Gastroesophageal sphincter (tissue), 4 donors: Measurements from ENCODE around the gene ZDHHC23. TPM values are rescaled to one million over a fixed set of nuclear protein-coding genes. Genes with fewer than 3 reads are reported as not detected.

Experiments used
- ATAC-seq: fragments of 150-250 bp; one replicate; pipeline ENCODE4 v1.9.1; 2016; ENCODE audit warnings: mild to moderate bottlenecking, moderate library complexity
- H3K27ac ChIP-seq, 4 donors: fragments of 200-600 bp; sonication (generic) in 3 of 4; 1 replicate in 3 of 4; 2 replicates in 1 of 4; pipeline ENCODE4 v1.5.1; 2016 to 2019
- H3K27me3 ChIP-seq: fragments of 200-600 bp; sonication (generic); one replicate; pipeline ENCODE4 v1.5.1; 2019
- H3K36me3 ChIP-seq, 2 donors: fragments of 200-600 bp; sonication (generic); one replicate each; pipeline ENCODE4 v1.5.1; 2019; ENCODE audit warnings: control low read depth in 1 of 2
- H3K4me1 ChIP-seq, 3 donors: fragments of 200-600 bp; sonication (generic); 1 replicate in 2 of 3; 2 replicates in 1 of 3; pipeline ENCODE4 v1.5.1; 2016 to 2019; ENCODE audit warnings: control low read depth in 2 of 3
- H3K4me3 ChIP-seq, 2 donors: fragments of 200-600 bp; sonication (generic); one replicate each; pipeline ENCODE4 v1.5.1; 2019; ENCODE audit warnings: mild to moderate bottlenecking in 1 of 2, moderate library complexity in 1 of 2
- H3K9me3 ChIP-seq, 3 donors: fragments of 200-600 bp; sonication (generic); one replicate each; pipeline ENCODE4 v1.5.1; 2017 to 2019; ENCODE audit warnings: control low read depth in 2 of 3
- CTCF ChIP-seq, 4 experiments: fragments of 200-600 bp in 2 of 4; fragments of 450-650 bp in 2 of 4; sonication (generic) in 1 of 4; IDR thresholded peaks; one replicate each; pipeline ENCODE4 v1.5.1; 2017 to 2019; ENCODE audit warnings: antibody characterized with exemption in 4 of 4, mild to moderate bottlenecking in 2 of 4, moderate library complexity in 2 of 4
- EP300 ChIP-seq: sonication (generic); formaldehyde crosslinking; IDR thresholded peaks from one replicate; pipeline ENCODE4 v1.6.1; 2017; ENCODE audit warnings: antibody characterized with exemption, mild to moderate bottlenecking
- POLR2A ChIP-seq, 2 donors: fragments of 450-650 bp; IDR thresholded peaks; one replicate each; pipeline ENCODE4 v1.6.1; 2017; ENCODE audit warnings: antibody characterized with exemption in 2 of 2, mild to moderate bottlenecking in 2 of 2, moderate library complexity in 1 of 2
- POLR2AphosphoS5 ChIP-seq: sonication (generic); formaldehyde crosslinking; IDR thresholded peaks from one replicate; pipeline ENCODE4 v1.6.1; 2017; ENCODE audit warnings: antibody characterized with exemption
- WGBS, 2 donors: methylation state at CpG; one replicate each; pipeline ENCODE4 v1.1.5; 2018; ENCODE audit warnings: low coverage in 1 of 2; 5-methylcytosine and 5-hydroxymethylcytosine counted together
- total RNA-seq, 4 donors: library from RNA; depleted of rRNA; stranded (reverse); fragments of >200 nt; gene quantifications; one replicate each; pipeline ENCODE4 v1.1.0, GENCODE V29; 2016

ZDHHC23 gene
- 1 to 10 TPM; 1.2 to 4.4 (median 2.2) TPM for total RNA-seq

GRCh38 chr3:113947372-113948014 is at the start of gene ZDHHC23:
Gene ZDHHC23 (plus strand): TSS chr3:113948013. CDS start chr3:113948803, 790 bp downstream.
- WGBS, 2 donors = 0% methylated on average over 3 to 6 of the region's 80 CpGs
- no peaks in the 10 kb centered on the region for H3K9me3 ChIP-seq
- H3K27me3 ChIP-seq = no peaks in the 10 kb centered on the region
- peak; percentile 95 for ATAC-seq
- H3K36me3 ChIP-seq = no peaks in the 10 kb centered on the region
- H3K4me3 ChIP-seq = peak within 1 kb of the TSS; percentile 66 to 89
- H3K27ac ChIP-seq = peak within 1 kb of the TSS in 3 of 4 donors; percentile 79 to 84 (median 82)
- TF ChIP-seq POLR2AphosphoS5 (no peak), POLR2A (IDR thresholded peaks at IDR 0.05) (peak in 1 of 2 donors; percentile 29), CTCF (IDR thresholded peaks at IDR 0.05) (no peak)
- peaks cover 0 to 13% (median 7%) of the 10 kb centered on the region in 3 donors for H3K4me1 ChIP-seq

- 58 to 85% methylated on average over 2 of the region's 2 CpGs for WGBS, 2 donors
- Histone ChIP-seq H3K9me3 (no peaks in the 10 kb centered on the region), H3K27me3 (no peaks in the 10 kb centered on the region), H3K27ac (no peak overlapping the region), H3K4me3 (no peak overlapping the region), H3K4me1 (peaks cover 0 to 7% (median 0%) of the 10 kb centered on the region in 3 donors), H3K36me3 (no peaks in the 10 kb centered on the region)
- no peak for TF ChIP-seq EP300
- no peak for TF ChIP-seq POLR2A (IDR thresholded peaks at IDR 0.05)
- no peak for TF ChIP-seq POLR2AphosphoS5
- no peak for TF ChIP-seq CTCF (IDR thresholded peaks at IDR 0.05)
- no peak for ATAC-seq
Observed at GRCh38 chr3:113898892-113899291, 48.9 kb upstream of the ZDHHC23 start.

GRCh38 chr3:113906568-113907140 is 41.2 kb upstream of the ZDHHC23 start:
- H3K4me3 ChIP-seq = no peak overlapping the region
- H3K27ac ChIP-seq = no peak overlapping the region
- no peaks in the 10 kb centered on the region for H3K27me3 ChIP-seq
- WGBS, 2 donors = 82 to 86% methylated on average over 4 of the region's 4 CpGs
- H3K4me1 ChIP-seq = no peaks in the 10 kb centered on the region
- no peak for TF ChIP-seq POLR2A (IDR thresholded peaks at IDR 0.05)
- no peak for TF ChIP-seq CTCF (IDR thresholded peaks at IDR 0.05)
- no peak for TF ChIP-seq POLR2AphosphoS5
- no peak for TF ChIP-seq EP300
- H3K36me3 ChIP-seq = no peaks in the 10 kb centered on the region
- no peak for ATAC-seq
- H3K9me3 ChIP-seq = no peaks in the 10 kb centered on the region

GRCh38 chr3:113908133-113908532 is 39.7 kb upstream of the ZDHHC23 start:
- ATAC-seq = no peak
- Histone ChIP-seq H3K27me3 (no peaks in the 10 kb centered on the region), H3K36me3 (no peaks in the 10 kb centered on the region), H3K4me1 (no peaks in the 10 kb centered on the region), H3K27ac (no peak overlapping the region), H3K9me3 (no peaks in the 10 kb centered on the region), H3K4me3 (no peak overlapping the region)
- TF ChIP-seq POLR2A (IDR thresholded peaks at IDR 0.05) (no peak), POLR2AphosphoS5 (no peak), EP300 (no peak), CTCF (IDR thresholded peaks at IDR 0.05) (no peak)

GRCh38 chr3:113910966-113911365 is 36.8 kb upstream of the ZDHHC23 start:
- no peak for TF ChIP-seq POLR2AphosphoS5
- no peak for TF ChIP-seq CTCF (IDR thresholded peaks at IDR 0.05)
- TF ChIP-seq EP300 = no peak
- no peak for TF ChIP-seq POLR2A (IDR thresholded peaks at IDR 0.05)
- WGBS, 2 donors = 86% methylated on average over 3 of the region's 5 CpGs; no CpG with 5 or more reads in 1 of the 2 donors
- no peak for ATAC-seq
- no peaks in the 10 kb centered on the region for H3K4me1 ChIP-seq
- H3K4me3 ChIP-seq = no peak overlapping the region
- no peaks in the 10 kb centered on the region for H3K36me3 ChIP-seq
- no peaks in the 10 kb centered on the region for H3K27me3 ChIP-seq
- H3K27ac ChIP-seq = no peak overlapping the region
- H3K9me3 ChIP-seq = no peaks in the 10 kb centered on the region
